Mucosa of rectum (tissue), 2 donors: ENCODE results near the gene NRDC.
"Not testable (repeated sequence)": the region's sequence is repeated elsewhere in the genome, so short reads cannot be mapped to it uniquely, and the experiment has no call there.

Source experiments
- H3K27ac ChIP-seq, 2 donors: one replicate each; pipeline ENCODE4 v1.7.0; 2013; ENCODE audit warnings: inconsistent platforms in 2 of 2, low read depth in 2 of 2, low read length in 2 of 2
- H3K27me3 ChIP-seq, 2 donors: one replicate each; pipeline ENCODE4 v1.7.0; 2013; ENCODE audit warnings: low read length in 2 of 2; ENCODE audit not compliant: control insufficient read depth in 2 of 2, insufficient read depth in 2 of 2
- H3K36me3 ChIP-seq, 2 donors: one replicate each; pipeline ENCODE4 v1.7.0; 2013; ENCODE audit warnings: low read length in 2 of 2; ENCODE audit not compliant: control insufficient read depth in 2 of 2, insufficient read depth in 2 of 2
- H3K4me1 ChIP-seq, 2 donors: one replicate each; pipeline ENCODE4 v1.7.0; 2013; ENCODE audit warnings: low read length in 2 of 2, mild to moderate bottlenecking in 1 of 2; ENCODE audit not compliant: control insufficient read depth in 2 of 2, insufficient read depth in 2 of 2
- H3K4me3 ChIP-seq, 2 donors: one replicate each; pipeline ENCODE4 v1.7.0; 2013; ENCODE audit warnings: low read length in 2 of 2
- H3K9ac ChIP-seq, 2 donors: one replicate each; pipeline ENCODE4 v1.7.0; 2013; ENCODE audit warnings: low read length in 2 of 2, low read depth in 1 of 2, mild to moderate bottlenecking in 1 of 2
- H3K9me3 ChIP-seq, 2 donors: one replicate each; pipeline ENCODE4 v1.7.0; 2013; ENCODE audit warnings: low read length in 2 of 2; ENCODE audit not compliant: control insufficient read depth in 2 of 2
- donor health status: healthy.
- donor health status: Normal muscosa, but diverticular disease.

The NRDC gene

GRCh38 chr1:51843948-51844347 is 34.6 kb downstream of the NRDC start:
- H3K27me3 ChIP-seq, result no peaks in the 10 kb centered on the region
- H3K4me3 ChIP-seq, result no peak overlapping the region
- no peak overlapping the region for H3K27ac ChIP-seq
- no peak overlapping the region for H3K9ac ChIP-seq
- peaks cover 0 to 3% of the 10 kb centered on the region in 2 donors for H3K36me3 ChIP-seq
- no peaks in the 10 kb centered on the region for H3K4me1 ChIP-seq
- H3K9me3 ChIP-seq, result no peaks in the 10 kb centered on the region

GRCh38 chr1:51842261-51842660 is 36.3 kb downstream of the NRDC start:
- H3K9ac ChIP-seq, result no peak overlapping the region
- H3K9me3 ChIP-seq, result no peaks in the 10 kb centered on the region
- no peak overlapping the region for H3K27ac ChIP-seq
- no peaks in the 10 kb centered on the region for H3K4me1 ChIP-seq
- peaks cover 0 to 4% of the 10 kb centered on the region in 2 donors for H3K36me3 ChIP-seq
- no peaks in the 10 kb centered on the region for H3K27me3 ChIP-seq
- no peak overlapping the region for H3K4me3 ChIP-seq

GRCh38 chr1:51840743-51841461 is 37.6 kb downstream of the NRDC start:
- Histone ChIP-seq H3K9ac (no peak overlapping the region), H3K27me3 (no peaks in the 10 kb centered on the region), H3K9me3 (no peaks in the 10 kb centered on the region), H3K36me3 (peaks cover 6 to 7% of the 10 kb centered on the region in 2 donors), H3K4me3 (no peak overlapping the region), H3K4me1 (no peaks in the 10 kb centered on the region), H3K27ac (no peak overlapping the region)

- Histone ChIP-seq H3K9ac (no peak overlapping the region), H3K9me3 (no peaks in the 10 kb centered on the region), H3K27me3 (no peaks in the 10 kb centered on the region), H3K4me3 (no peak overlapping the region), H3K36me3 (peaks cover 11 to 12% of the 10 kb centered on the region in 2 donors), H3K27ac (no peak overlapping the region), H3K4me1 (no peaks in the 10 kb centered on the region)
These were observed 38.3 kb downstream of the NRDC start for GRCh38 chr1:51840182-51840581.

- Histone ChIP-seq H3K4me1 (no peaks in the 10 kb centered on the region), H3K36me3 (peaks cover 11 to 14% of the 10 kb centered on the region in 2 donors), H3K9ac (no peak overlapping the region), H3K4me3 (no peak overlapping the region), H3K27ac (no peak overlapping the region), H3K27me3 (no peaks in the 10 kb centered on the region), H3K9me3 (no peaks in the 10 kb centered on the region)
These were observed 39.4 kb downstream of the NRDC start for GRCh38 chr1:51839094-51839493.

GRCh38 chr1:51837243-51837642 is 41.3 kb downstream of the NRDC start:
- Histone ChIP-seq H3K27me3 (no peaks in the 10 kb centered on the region), H3K9ac (no peak overlapping the region), H3K4me3 (no peak overlapping the region), H3K4me1 (no peaks in the 10 kb centered on the region), H3K27ac (no peak overlapping the region), H3K9me3 (no peaks in the 10 kb centered on the region), H3K36me3 (peaks cover 11 to 23% of the 10 kb centered on the region in 2 donors)

- no peaks in the 10 kb centered on the region for H3K9me3 ChIP-seq
- H3K27ac ChIP-seq, result no peak overlapping the region
- no peaks in the 10 kb centered on the region for H3K27me3 ChIP-seq
- H3K4me1 ChIP-seq, result no peaks in the 10 kb centered on the region
- H3K9ac ChIP-seq, result no peak overlapping the region
- peaks cover 13 to 30% of the 10 kb centered on the region in 2 donors for H3K36me3 ChIP-seq
- no peak overlapping the region for H3K4me3 ChIP-seq
These were observed 44.8 kb downstream of the NRDC start for GRCh38 chr1:51833700-51834099.

- no peak overlapping the region for H3K4me3 ChIP-seq
- no peaks in the 10 kb centered on the region for H3K4me1 ChIP-seq
- H3K9me3 ChIP-seq, result no peaks in the 10 kb centered on the region
- H3K36me3 ChIP-seq, result peaks cover 8 to 23% of the 10 kb centered on the region in 2 donors
- H3K27ac ChIP-seq, result no peak overlapping the region
- no peaks in the 10 kb centered on the region for H3K27me3 ChIP-seq
- no peak overlapping the region for H3K9ac ChIP-seq
These were observed 49.5 kb downstream of the NRDC start for GRCh38 chr1:51829058-51829457.

GRCh38 chr1:51819810-51820209 is 58.7 kb downstream of the NRDC start:
- peaks cover 17 to 25% of the 10 kb centered on the region in 2 donors for H3K36me3 ChIP-seq
- no peaks in the 10 kb centered on the region for H3K4me1 ChIP-seq
- no peaks in the 10 kb centered on the region for H3K9me3 ChIP-seq
- no peak overlapping the region for H3K27ac ChIP-seq
- no peak overlapping the region for H3K9ac ChIP-seq
- H3K4me3 ChIP-seq, result no peak overlapping the region
- H3K27me3 ChIP-seq, result no peaks in the 10 kb centered on the region

GRCh38 chr1:51819021-51819420 is 59.5 kb downstream of the NRDC start:
- H3K36me3 ChIP-seq, result peaks cover 20 to 24% of the 10 kb centered on the region in 2 donors
- H3K9ac ChIP-seq, H3K27me3 ChIP-seq, H3K27ac ChIP-seq, H3K4me3 ChIP-seq, H3K9me3 ChIP-seq, H3K4me1 ChIP-seq: not testable (repeated sequence)
